Prostate gland (tissue), 2 donors: ENCODE measurements around the gene NME3. TPM values are rescaled to one million over a fixed set of nuclear protein-coding genes. Genes with fewer than 3 reads are reported as not detected.

Experiments
- DNase-seq: peaks from one replicate; pipeline ENCODE4 v3.0.0-alpha.2; 2019; ENCODE audit warnings: low spot score
- H3K27ac ChIP-seq, 2 donors: fragments of 200-600 bp; sonication (generic); 2 replicates each; pipeline ENCODE4 v1.5.1; 2017 to 2019
- H3K27me3 ChIP-seq: fragments of 200-600 bp; sonication (generic); replicated peaks from 2 replicates; pipeline ENCODE4 v1.5.1; 2019; ENCODE audit not compliant: insufficient read depth
- H3K36me3 ChIP-seq, 2 donors: fragments of 200-600 bp; sonication (generic); 1 replicate in 1 of 2; 2 replicates in 1 of 2; pipeline versions ENCODE4 v1.5.1 to v1.8.1; 2017 to 2019
- H3K4me1 ChIP-seq: fragments of 200-600 bp; sonication (generic); replicated peaks from 2 replicates; pipeline ENCODE4 v1.5.1; 2019
- H3K4me3 ChIP-seq, 2 donors: fragments of 200-600 bp; sonication (generic); 2 replicates each; pipeline ENCODE4 v1.5.1; 2017 to 2019
- H3K9me3 ChIP-seq: fragments of 200-600 bp; sonication (generic); 2 replicates; pipeline ENCODE4 v1.5.1; 2017
- CTCF ChIP-seq, 4 experiments: fragments of 200-600 bp in 2 of 4; fragments of 450-650 bp in 2 of 4; sonication (generic) in 2 of 4; IDR thresholded peaks; 1 replicate in 3 of 4; 2 replicates in 1 of 4; pipeline ENCODE4 v1.5.1; 2016 to 2019; ENCODE audit warnings: antibody characterized with exemption in 4 of 4, mild to moderate bottlenecking in 2 of 4, moderate library complexity in 2 of 4
- POLR2A ChIP-seq: fragments of 450-650 bp; IDR thresholded peaks from one replicate; pipeline ENCODE4 v1.6.1; 2016; ENCODE audit warnings: antibody characterized with exemption, mild to moderate bottlenecking
- POLR2AphosphoS5 ChIP-seq: sonication (generic); formaldehyde crosslinking; IDR thresholded peaks from one replicate; pipeline ENCODE4 v1.6.1; 2017; ENCODE audit warnings: antibody characterized with exemption
- WGBS: methylation state at CpG from one replicate; pipeline ENCODE4 v1.1.5; 2018; 5-methylcytosine and 5-hydroxymethylcytosine counted together
- intact Hi-C: fragments of 100-400 bp; cut with DNase I; formaldehyde crosslinking; loops from one replicate; pipeline ENCODE4 v1.14.2; 2022
- microRNA-seq: library from miRNA; unstranded; fragments of <30 nt; microRNA quantifications from one replicate; pipeline ENCODE4, GENCODE V29; 2016
- small RNA-seq, 2 donors: library from RNA; depleted of rRNA; stranded (forward); fragments of <200 nt; gene quantifications; one replicate each; pipeline ENCODE3, GENCODE V24; 2016
- total RNA-seq, 2 donors: library from RNA; depleted of rRNA; stranded (reverse); fragments of >200 nt; gene quantifications; one replicate each; pipeline ENCODE4 v1.1.0, GENCODE V29; 2016

Gene NME3
- total RNA-seq, 2 donors from 2014 or later: 135 to 252 TPM

- TF ChIP-seq POLR2AphosphoS5 (no peak), POLR2A (no peak), CTCF (IDR thresholded peaks at IDR 0.05) (no peak)
- no peaks in the 10 kb centered on the region for H3K27me3 ChIP-seq
- no peak for DNase-seq
- peaks cover 8% of the 10 kb centered on the region for H3K4me1 ChIP-seq
- H3K9me3 ChIP-seq: no peaks in the 10 kb centered on the region
- no peak overlapping the region for H3K4me3 ChIP-seq
- no peak overlapping the region for H3K27ac ChIP-seq
- H3K36me3 ChIP-seq: peaks cover 0 to 21% of the 10 kb centered on the region in 2 donors
- intact Hi-C loops: no loop called here
- WGBS: 90% methylated on average over 12 of the region's 12 CpGs
Measured at GRCh38 chr16:1724491-1724890, 46.9 kb downstream of the NME3 start.

DNA sequence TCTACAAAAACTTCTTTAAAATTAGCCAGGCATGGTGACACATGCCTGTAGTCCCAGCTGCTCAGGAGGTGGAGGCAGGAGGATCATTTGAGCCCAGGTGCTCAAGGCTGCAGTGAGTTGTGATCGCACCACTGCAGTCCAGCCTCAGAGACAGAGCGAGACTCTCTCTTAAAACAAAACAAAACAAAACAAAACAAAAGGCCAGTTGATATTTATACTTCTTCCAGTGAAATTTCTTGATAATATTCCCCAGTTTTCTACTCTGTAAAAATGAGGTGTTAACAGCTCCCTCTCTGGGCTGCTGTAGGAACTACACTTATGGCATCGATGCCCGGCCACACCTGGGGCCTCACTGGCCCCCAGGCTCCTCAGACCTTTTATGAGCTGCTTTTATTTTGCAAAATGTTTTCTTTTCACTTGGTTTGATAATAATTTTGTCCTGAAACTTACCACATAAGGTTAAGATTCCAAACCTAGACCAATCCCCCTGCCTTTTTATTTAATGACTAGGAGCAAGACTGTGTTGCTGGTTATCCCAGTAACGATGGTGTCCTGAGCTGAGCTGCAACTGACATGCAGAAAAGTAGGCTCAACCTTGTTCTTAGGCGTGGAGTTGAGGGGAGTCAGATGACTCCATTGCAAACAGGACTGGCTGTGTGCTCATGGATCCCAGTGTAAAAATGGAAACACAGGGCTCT, 47.7 kb downstream of the NME3 start:
- H3K9me3 ChIP-seq: no peaks in the 10 kb centered on the region
- H3K27me3 ChIP-seq: no peaks in the 10 kb centered on the region
- no peak overlapping the region for H3K4me3 ChIP-seq
- peak; percentile 35 for DNase-seq
- H3K27ac ChIP-seq: peak overlapping the region; percentile 1 to 68
- 50% methylated on average over 6 of the region's 6 CpGs for WGBS
- intact Hi-C loops: no loop called here
- peaks cover 8% of the 10 kb centered on the region for H3K4me1 ChIP-seq
- peaks cover 0 to 12% of the 10 kb centered on the region in 2 donors for H3K36me3 ChIP-seq
- no peak for TF ChIP-seq POLR2A
- peak; percentile 22 for TF ChIP-seq POLR2AphosphoS5
- TF ChIP-seq CTCF (IDR thresholded peaks at IDR 0.05): peak; percentile 48 to 77 (median 75)

DNA sequence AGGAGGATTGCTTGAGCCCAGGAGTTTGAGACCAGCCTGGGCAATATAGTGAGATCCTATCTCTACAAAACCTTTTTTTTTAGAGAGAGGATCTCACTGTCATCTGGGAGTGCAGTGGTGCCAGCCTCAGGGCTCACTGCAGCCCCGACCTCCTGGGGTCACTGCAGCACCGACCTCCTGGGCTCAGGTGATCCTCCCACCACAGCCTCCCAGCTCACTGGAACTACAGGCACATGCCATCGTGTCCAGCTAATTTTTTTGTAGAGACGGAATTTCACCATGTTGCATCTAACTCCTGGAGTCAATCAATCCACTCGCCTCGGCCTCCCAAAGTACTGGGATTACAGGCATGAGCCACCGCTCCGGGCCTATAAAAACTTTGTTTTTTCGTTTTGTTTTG, 50.0 kb downstream of the NME3 start:
- WGBS: 98% methylated on average over 9 of the region's 9 CpGs
- Histone ChIP-seq H3K9me3 (no peaks in the 10 kb centered on the region), H3K4me3 (no peak overlapping the region), H3K27ac (peak overlapping the region; percentile 47 to 68), H3K27me3 (no peaks in the 10 kb centered on the region), H3K4me1 (peaks cover 8% of the 10 kb centered on the region), H3K36me3 (no peaks in the 10 kb centered on the region)
- DNase-seq: no peak
- TF ChIP-seq POLR2A (no peak), CTCF (IDR thresholded peaks at IDR 0.05) (no peak), POLR2AphosphoS5 (no peak)
- intact Hi-C loops: no loop called here

Small RNA genes lying within 50 kb of the gene (microRNA-seq; reads per million reads assigned to microRNA genes)
- gene MIR3177: 2.0 reads per million, percentile 28 among the genes with 10 or more reads in this experiment

Small RNA genes lying within 50 kb of the gene (small RNA-seq; reads per million reads assigned to genes)
- 0 reads per million in 2 donors for gene MIR3177

Other genes with a start within 250 kb of the NME3 start
- gene TMEM204, start 237.9 kb downstream of the NME3 start, total RNA-seq: 10 to 100 TPM; 20.7 to 33.9 TPM
- gene IFT140, start 159.5 kb downstream of the NME3 start, total RNA-seq: 10 to 100 TPM; 30.1 to 41.9 TPM
- 10 to 100 TPM; 12.7 to 36.0 TPM for gene CRAMP1, start 159.2 kb downstream of the NME3 start, total RNA-seq
- gene JPT2, start 93.3 kb downstream of the NME3 start, total RNA-seq: 10 to 100 TPM; 56.6 to 75.3 TPM
- 100 to 1,000 TPM in 1 of 2 donors, 10 to 100 TPM in 1; 56.0 to 157 TPM for gene MAPK8IP3, start 65.3 kb downstream of the NME3 start, total RNA-seq
- 10 to 100 TPM; 18.3 to 53.9 TPM for gene EME2, start 1.3 kb upstream of the NME3 start, total RNA-seq
- 100 to 1,000 TPM in 1 of 2 donors, 10 to 100 TPM in 1; 97.4 to 125 TPM for gene MRPS34, start 1.6 kb upstream of the NME3 start, total RNA-seq
- gene SPSB3, start 11.0 kb upstream of the NME3 start, total RNA-seq: 100 to 1,000 TPM in 1 of 2 donors, 10 to 100 TPM in 1; 87.8 to 138 TPM
- 100 to 1,000 TPM in 1 of 2 donors, 10 to 100 TPM in 1; 98.4 to 233 TPM for gene NUBP2, start 11.4 kb upstream of the NME3 start, total RNA-seq
- 1 to 10 TPM in 1 of 2 donors, under 1 TPM in 1; 0.82 to 1.9 TPM for gene IGFALS, start 22.2 kb upstream of the NME3 start, total RNA-seq
- gene HAGH, start 55.3 kb upstream of the NME3 start, total RNA-seq: 100 to 1,000 TPM in 1 of 2 donors, 10 to 100 TPM in 1; 98.6 to 145 TPM
- 10 to 100 TPM; 42.3 to 45.5 TPM for gene FAHD1, start 55.7 kb upstream of the NME3 start, total RNA-seq
- 10 to 100 TPM in 1 of 2 donors, not detected in 1; 14.4 TPM for gene MEIOB, start 100.6 kb upstream of the NME3 start, total RNA-seq
- under 1 TPM; 0.77 to 0.91 TPM for gene HS3ST6, start 146.9 kb upstream of the NME3 start, total RNA-seq
- gene MSRB1, start 171.7 kb upstream of the NME3 start, total RNA-seq: 10 to 100 TPM; 11.0 to 12.4 TPM
- under 1 TPM; 0.51 to 0.82 TPM for gene RPL3L, start 183.1 kb upstream of the NME3 start, total RNA-seq
- 100 to 1,000 TPM; 172 to 333 TPM for gene NDUFB10, start 188.0 kb upstream of the NME3 start, total RNA-seq
- gene RPS2, start 193.3 kb upstream of the NME3 start, total RNA-seq: 1,000 to 10,000 TPM; 2,046 to 2,467 TPM
- 1 to 10 TPM in 1 of 2 donors, not detected in 1; 7.2 TPM for gene RNF151, start 195.3 kb upstream of the NME3 start, total RNA-seq
- 10 to 100 TPM; 54.3 to 57.1 TPM for gene TBL3, start 200.5 kb upstream of the NME3 start, total RNA-seq
- gene NOXO1, start 209.9 kb upstream of the NME3 start, total RNA-seq: 1 to 10 TPM in 1 of 2 donors, under 1 TPM in 1; 0.32 to 5.0 TPM
- 10 to 100 TPM; 21.1 to 26.6 TPM for gene GFER, start 212.7 kb upstream of the NME3 start, total RNA-seq
- gene SYNGR3, start 218.4 kb upstream of the NME3 start, total RNA-seq: 10 to 100 TPM in 1 of 2 donors, 1 to 10 TPM in 1; 4.0 to 16.1 TPM
- 10 to 100 TPM; 30.7 to 74.3 TPM for gene ZNF598, start 238.3 kb upstream of the NME3 start, total RNA-seq
- 1 to 10 TPM; 1.8 to 3.6 TPM for gene NPW, start 248.2 kb upstream of the NME3 start, total RNA-seq